BJ (cell line): Measurements from ENCODE around the gene BRI3BP. TPM values are rescaled to one million over a fixed set of nuclear protein-coding genes. Genes with fewer than 3 reads are reported as not detected.
"Not testable (repeated sequence)": the region's sequence is repeated elsewhere in the genome, so short reads cannot be mapped to it uniquely, and the experiment has no call there.

Experiments
- CTCF ChIA-PET: fragments of 350-600 bp; formaldehyde crosslinking; extraction: SDS; loops from one replicate; lab custom pipeline; 2021; ENCODE audit warnings: antibody characterized with exemption, inconsistent platforms; lab: Yijun Ruan, JAX
- POLR2A ChIA-PET: fragments of 300-600 bp; sonication (Branson Sonifier 250); formaldehyde crosslinking; extraction: SDS; loops from one replicate; lab custom pipeline; 2021; ENCODE audit warnings: antibody characterized with exemption; lab: Charles Lee
- DNase-seq: peaks from one replicate; pipeline ENCODE4 v3.0.0-alpha.2; 2011; ENCODE audit warnings: low read depth
- H3K27me3 ChIP-seq: 2 replicates; pipeline ENCODE4 v1.6.0; 2011; ENCODE audit warnings: low read length; ENCODE audit not compliant: control insufficient read depth, insufficient read depth
- H3K36me3 ChIP-seq: 2 replicates; pipeline ENCODE4 v1.5.1; 2011; ENCODE audit warnings: low read length; ENCODE audit not compliant: control insufficient read depth, insufficient read depth
- H3K4me3 ChIP-seq: 2 replicates; pipeline ENCODE4 v1.5.1; 2011; ENCODE audit warnings: low read depth, mild to moderate bottlenecking, control low read depth, low read length
- polyA plus RNA-seq: library from polyadenylated mRNA; depleted of rRNA; stranded (reverse); fragments of >200 nt; gene quantifications from 2 replicates; pipeline ENCODE4 v1.2.3, GENCODE V29; 2011
- TF ChIP-seq, protein P1 (sequence below): IDR thresholded peaks from 2 replicates; pipeline ENCODE4 v1.5.1; 2011; ENCODE audit warnings: low read depth, mild to moderate bottlenecking, control low read depth, inconsistent platforms, low read length, moderate library complexity; ENCODE audit not compliant: insufficient read depth

BRI3BP gene
- polyA plus RNA-seq, 1 experiment: 1.9 TPM

- TF ChIP-seq, protein P1, sequence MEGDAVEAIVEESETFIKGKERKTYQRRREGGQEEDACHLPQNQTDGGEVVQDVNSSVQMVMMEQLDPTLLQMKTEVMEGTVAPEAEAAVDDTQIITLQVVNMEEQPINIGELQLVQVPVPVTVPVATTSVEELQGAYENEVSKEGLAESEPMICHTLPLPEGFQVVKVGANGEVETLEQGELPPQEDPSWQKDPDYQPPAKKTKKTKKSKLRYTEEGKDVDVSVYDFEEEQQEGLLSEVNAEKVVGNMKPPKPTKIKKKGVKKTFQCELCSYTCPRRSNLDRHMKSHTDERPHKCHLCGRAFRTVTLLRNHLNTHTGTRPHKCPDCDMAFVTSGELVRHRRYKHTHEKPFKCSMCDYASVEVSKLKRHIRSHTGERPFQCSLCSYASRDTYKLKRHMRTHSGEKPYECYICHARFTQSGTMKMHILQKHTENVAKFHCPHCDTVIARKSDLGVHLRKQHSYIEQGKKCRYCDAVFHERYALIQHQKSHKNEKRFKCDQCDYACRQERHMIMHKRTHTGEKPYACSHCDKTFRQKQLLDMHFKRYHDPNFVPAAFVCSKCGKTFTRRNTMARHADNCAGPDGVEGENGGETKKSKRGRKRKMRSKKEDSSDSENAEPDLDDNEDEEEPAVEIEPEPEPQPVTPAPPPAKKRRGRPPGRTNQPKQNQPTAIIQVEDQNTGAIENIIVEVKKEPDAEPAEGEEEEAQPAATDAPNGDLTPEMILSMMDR: no peak
- CTCF ChIA-PET: no interaction called here
- Histone ChIP-seq H3K36me3 (no peaks in the 10 kb centered on the region), H3K27me3 (no peaks in the 10 kb centered on the region), H3K4me3 (no peak overlapping the region)
- POLR2A ChIA-PET: no interaction called here
- DNase-seq: no peak
These were observed 36.4 kb downstream of the BRI3BP start for GRCh38 chr12:125029761-125030358.

DNA sequence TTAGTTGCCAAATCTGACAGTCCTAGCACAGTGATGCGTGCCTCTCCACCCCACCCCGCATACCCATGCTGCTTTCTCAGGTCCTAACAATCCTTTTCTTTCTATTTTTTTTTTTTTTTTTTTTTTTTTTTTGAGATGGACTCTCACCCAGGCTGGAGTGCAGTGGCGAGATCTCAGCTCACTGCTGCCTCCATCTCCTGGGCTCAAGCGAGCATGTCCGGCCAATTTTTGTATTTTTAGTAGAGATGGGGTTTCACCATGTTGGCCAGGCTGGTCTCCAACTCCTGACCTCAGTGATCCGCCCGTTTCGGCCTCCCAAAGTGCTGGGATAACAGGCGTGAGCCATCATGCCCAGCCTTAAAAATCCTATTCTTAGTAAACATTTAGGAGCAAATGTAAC is 38.0 kb downstream of the BRI3BP start:
- H3K4me3 ChIP-seq, DNase-seq: not testable (repeated sequence)
- CTCF ChIA-PET: interaction anchor here (0.9 kb wide), 1 partner anchor 21 kb away, joined by 3 read pairs; no protein-coding TSS in a partner anchor

GRCh38 chr12:125032466-125033152 is 39.2 kb downstream of the BRI3BP start:
- TF ChIP-seq, protein P1: no peak
- Histone ChIP-seq H3K36me3 (no peaks in the 10 kb centered on the region), H3K4me3 (no peak overlapping the region), H3K27me3 (no peaks in the 10 kb centered on the region)
- DNase-seq: no peak
- CTCF ChIA-PET: interaction anchor here (0.9 kb wide), 1 partner anchor 22 kb away, joined by 3 read pairs; no protein-coding TSS in a partner anchor
- POLR2A ChIA-PET: no interaction called here

More for the DNA sequence above, 38.0 kb downstream of the BRI3BP start:
- H3K36me3 ChIP-seq, H3K27me3 ChIP-seq, POLR2A ChIA-PET: not testable (repeated sequence)

DNA sequence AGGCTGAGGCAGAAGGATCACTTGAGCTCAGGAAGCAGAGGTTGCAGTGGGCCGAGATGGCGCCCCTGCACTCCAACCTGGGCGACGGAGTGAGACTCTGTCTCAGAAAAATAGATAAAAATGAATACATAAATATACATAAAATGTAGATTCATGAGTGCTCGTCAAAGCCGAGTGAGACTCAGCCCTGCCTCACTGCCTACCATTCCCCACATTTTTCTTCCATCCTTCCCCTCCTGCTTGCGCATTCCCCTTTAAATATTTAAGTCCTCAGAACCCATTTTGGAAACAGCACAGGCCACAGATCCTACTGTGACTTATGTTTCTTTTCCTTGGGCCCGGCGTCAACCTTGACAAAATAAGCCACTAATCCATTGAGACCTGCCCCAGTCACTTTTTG is 39.8 kb downstream of the BRI3BP start:
- DNase-seq: no peak
- POLR2A ChIA-PET: no interaction called here
- CTCF ChIA-PET: interaction anchor here (1.3 kb wide), 1 partner anchor 11 kb away, joined by 3 read pairs; no protein-coding TSS in a partner anchor
- TF ChIP-seq, protein P1: no peak
- Histone ChIP-seq H3K27me3 (no peaks in the 10 kb centered on the region), H3K4me3 (no peak overlapping the region), H3K36me3 (no peaks in the 10 kb centered on the region)

GRCh38 chr12:125038976-125039625 is 45.7 kb downstream of the BRI3BP start:
- TF ChIP-seq, protein P1: no peak
- CTCF ChIA-PET: no interaction called here

More at GRCh38 chr12:125038976-125039625, 45.7 kb downstream of the BRI3BP start:
- Histone ChIP-seq H3K4me3 (no peak overlapping the region), H3K27me3 (no peaks in the 10 kb centered on the region), H3K36me3 (no peaks in the 10 kb centered on the region)
- DNase-seq: no peak
- POLR2A ChIA-PET: no interaction called here
